ENCODE measurements around the gene SPART. TPM values are rescaled to one million over a fixed set of nuclear protein-coding genes. Genes with fewer than 3 reads are reported as not detected.

SPART gene
- total RNA-seq, 1 experiment from 2014 or later: 60.6 TPM

DNA sequence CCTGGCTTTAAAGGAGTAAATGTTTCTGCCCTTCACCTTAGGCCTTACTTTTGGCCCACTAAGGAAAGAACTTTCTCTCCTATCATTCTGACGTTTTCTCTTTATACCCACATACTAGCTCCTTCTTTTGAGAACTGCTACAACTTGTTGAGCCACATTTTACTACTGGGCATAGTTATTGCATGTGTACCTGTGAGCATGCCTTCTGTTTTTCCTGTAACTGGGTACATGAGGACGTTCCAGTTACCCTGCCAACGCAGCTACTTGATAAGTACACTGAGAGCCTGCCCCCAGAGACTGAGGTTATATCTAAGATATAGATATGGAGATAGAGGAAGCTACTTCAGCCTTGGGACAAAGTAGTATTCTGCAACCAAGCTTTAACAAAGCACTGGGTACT is 52.1 kb downstream of the SPART start:
- no peak for DNase-seq
- Histone ChIP-seq H2AK5ac (ENCODE audit: insufficient read length, low read length) (no peak overlapping the region), H3K9ac (ENCODE audit: extremely low read depth, insufficient read length, low read length) (no peak overlapping the region), H4K5ac (ENCODE audit: insufficient read length, low read depth, low read length) (no peak overlapping the region), H3K18ac (ENCODE audit: insufficient read length, low read depth, low read length) (no peak overlapping the region), H4K91ac (ENCODE audit: insufficient read length, low read depth, low read length) (no peak overlapping the region), H2BK5ac (ENCODE audit: insufficient read length, low read length) (no peak overlapping the region), H3T11ph (ENCODE audit: low read length) (no peak overlapping the region), H3K27ac (ENCODE audit: insufficient read length, low read depth, low read length) (no peak overlapping the region), H2AFZ (ENCODE audit: low read length) (no peak overlapping the region), H3K56ac (ENCODE audit: insufficient read length, low read depth, low read length) (no peak overlapping the region), H3K4ac (ENCODE audit: low read depth, low read length) (no peak overlapping the region), H3K9me3 (ENCODE audit: control insufficient read depth, low read depth, low read length) (peaks cover 14% of the 10 kb centered on the region), H3K79me2 (ENCODE audit: insufficient read depth, low read length) (peaks cover 12% of the 10 kb centered on the region; the same call in 1 of the 2 replicates), H3K23ac (ENCODE audit: insufficient read length, low read depth, low read length) (no peak overlapping the region), H4K8ac (replicated peaks; ENCODE audit: insufficient read length, low read depth, low read length) (no peak overlapping the region), H2BK15ac (ENCODE audit: low read depth, low read length) (no peak overlapping the region), H3K23me2 (ENCODE audit: insufficient read length, low read depth, low read length, poor library complexity, severe bottlenecking) (peaks cover 4% of the 10 kb centered on the region), H3K79me1 (ENCODE audit: insufficient read depth, low read depth, low read length, poor library complexity, severe bottlenecking) (no peaks in the 10 kb centered on the region), H3K14ac (ENCODE audit: insufficient read depth, low read length) (no peak overlapping the region), H2BK12ac (ENCODE audit: insufficient read length, low read depth, low read length) (no peak overlapping the region), H4K20me1 (ENCODE audit: control insufficient read depth, insufficient read depth, insufficient read length) (no peaks in the 10 kb centered on the region), H3K4me1 (ENCODE audit: insufficient read depth, low read length) (no peaks in the 10 kb centered on the region), H2BK20ac (ENCODE audit: low read depth, low read length, poor library complexity, severe bottlenecking) (no peak overlapping the region), H3K4me2 (ENCODE audit: insufficient read depth, insufficient read length, low read length) (no peak overlapping the region), H2BK120ac (ENCODE audit: low read depth, low read length, poor library complexity, severe bottlenecking) (no peak overlapping the region), H3K27me3 (ENCODE audit: insufficient read depth, low read length) (no peaks in the 10 kb centered on the region)
- Mint-ChIP-seq H3K36me3 (ENCODE audit: insufficient read depth in 1 of 3, low read depth in 3 of 3) (peaks cover 5 to 46% (median 46%) of the 10 kb centered on the region in 3 experiments), H3K27me3 (ENCODE audit: low read depth) (no peaks in the 10 kb centered on the region), H3K9me3 (peaks cover 26 to 37% of the 10 kb centered on the region in 2 experiments), H3K4me1 (peaks cover 24 to 29% of the 10 kb centered on the region in 2 experiments), H3K4me3 (no peak overlapping the region), H3K27ac (no peak overlapping the region)
- WGBS (ENCODE audit: extremely low coverage, insufficient read length, low lambda C conversion rate): no CpG with 5 or more reads among the region's 3 CpGs
- TF ChIP-seq, protein P1, sequence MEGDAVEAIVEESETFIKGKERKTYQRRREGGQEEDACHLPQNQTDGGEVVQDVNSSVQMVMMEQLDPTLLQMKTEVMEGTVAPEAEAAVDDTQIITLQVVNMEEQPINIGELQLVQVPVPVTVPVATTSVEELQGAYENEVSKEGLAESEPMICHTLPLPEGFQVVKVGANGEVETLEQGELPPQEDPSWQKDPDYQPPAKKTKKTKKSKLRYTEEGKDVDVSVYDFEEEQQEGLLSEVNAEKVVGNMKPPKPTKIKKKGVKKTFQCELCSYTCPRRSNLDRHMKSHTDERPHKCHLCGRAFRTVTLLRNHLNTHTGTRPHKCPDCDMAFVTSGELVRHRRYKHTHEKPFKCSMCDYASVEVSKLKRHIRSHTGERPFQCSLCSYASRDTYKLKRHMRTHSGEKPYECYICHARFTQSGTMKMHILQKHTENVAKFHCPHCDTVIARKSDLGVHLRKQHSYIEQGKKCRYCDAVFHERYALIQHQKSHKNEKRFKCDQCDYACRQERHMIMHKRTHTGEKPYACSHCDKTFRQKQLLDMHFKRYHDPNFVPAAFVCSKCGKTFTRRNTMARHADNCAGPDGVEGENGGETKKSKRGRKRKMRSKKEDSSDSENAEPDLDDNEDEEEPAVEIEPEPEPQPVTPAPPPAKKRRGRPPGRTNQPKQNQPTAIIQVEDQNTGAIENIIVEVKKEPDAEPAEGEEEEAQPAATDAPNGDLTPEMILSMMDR (conservative IDR thresholded peaks at IDR 0.05): no peak

All from H9 (cell line).